ENCODE results near the gene DYRK4.

GRCh38 chr12:4591180-4591687 lies 29.2 kb downstream of the DYRK4 start:
- no peak for TF ChIP-seq CTCF (IDR thresholded peaks at IDR 0.05)
- no peak for TF ChIP-seq POLR2A (IDR thresholded peaks at IDR 0.05)
